HCT116 (cell line): ENCODE data around the gene ZDHHC14. TPM values are rescaled to one million over a fixed set of nuclear protein-coding genes. Genes with fewer than 3 reads are reported as not detected.

Source experiments
- ATAC-seq: fragments of 200-7000 bp; cut with Tn5 transposase; 2 replicates; pipeline ENCODE4 v1.9.1; 2020; ENCODE audit warnings: mild to moderate bottlenecking, moderate library complexity
- BruUV-seq: library from RNA; stranded (reverse); fragments of 400-500 nt; replicated peaks from 2 replicates; lab custom pipeline; 2021; lab: Mats Ljungman, UMichigan
- CTCF ChIA-PET: fragments of 300-600 bp; sonication (Branson Sonifier 250); formaldehyde crosslinking; loops from one replicate; lab custom pipeline; 2021; ENCODE audit warnings: antibody characterized with exemption; lab: Charles Lee
- POLR2A ChIA-PET: fragments of 300-600, 350-600 bp; sonication (Branson Sonifier 250); formaldehyde crosslinking; loops from one replicate; lab custom pipeline; 2021; ENCODE audit warnings: antibody characterized with exemption; lab: Charles Lee
- RAD21 ChIA-PET, 2 experiments: fragments of 300-600 bp; sonication (Branson Sonifier 250); formaldehyde crosslinking; loops; one replicate each; lab custom pipeline; 2023; ENCODE audit warnings: low total read pairs in 2 of 2; ENCODE audit not compliant: uncharacterized antibody in 2 of 2, unreplicated experiment in 2 of 2, low non-redundant PET in 1 of 2; lab: Charles Lee
- DNase-seq: peaks from one replicate; pipeline ENCODE4 v3.0.0-alpha.2; 2010; ENCODE audit warnings: low read depth, low spot score
- H2AFZ ChIP-seq: fragments of 200-600 bp; shearing (Covaris generic), sonication (generic); 2 replicates; pipeline ENCODE4 v1.6.1; 2017; ENCODE audit warnings: low read depth, mixed run types, mixed read lengths, antibody characterized with exemption, low read length; ENCODE audit not compliant: poor library complexity, severe bottlenecking
- H3K27ac ChIP-seq: 2 replicates; pipeline ENCODE4 v1.5.1; 2012; ENCODE audit warnings: low read depth, low read length
- H3K27me3 ChIP-seq: fragments of 200-600 bp; sonication (generic); 2 replicates; pipeline ENCODE4 v1.6.1; 2016; ENCODE audit warnings: mixed run types, low read length, mixed read lengths; ENCODE audit not compliant: insufficient read depth
- H3K36me3 ChIP-seq, 2 experiments: fragments of 200-500 bp in 1 of 2; fragments of 200-600 bp in 1 of 2; sonication (Bioruptor generic) in 1 of 2; sonication (generic) in 1 of 2; 2 replicates each; pipeline versions ENCODE4 v1.5.1 to v1.6.1; 2014 to 2016; ENCODE audit warnings: low read length in 2 of 2, inconsistent platforms in 1 of 2, mixed read lengths in 1 of 2, mixed run types in 1 of 2; ENCODE audit not compliant: insufficient read depth in 2 of 2, control insufficient read depth in 1 of 2
- H3K4me1 ChIP-seq, 2 experiments: fragments of 200-600 bp in 1 of 2; sonication (generic) in 1 of 2; 2 replicates each; pipeline versions ENCODE4 v1.5.1 to v1.6.1; 2012 to 2017; ENCODE audit warnings: low read length in 2 of 2, inconsistent platforms in 1 of 2, mild to moderate bottlenecking in 1 of 2, mixed read lengths in 1 of 2, mixed run types in 1 of 2, moderate library complexity in 1 of 2; ENCODE audit not compliant: insufficient read depth in 2 of 2, control insufficient read depth in 1 of 2
- H3K4me2 ChIP-seq: fragments of 200-600 bp; sonication (generic); 2 replicates; pipeline ENCODE4 v1.6.1; 2017; ENCODE audit warnings: mixed run types, low read length, mixed read lengths
- H3K4me3 ChIP-seq, 2 experiments: fragments of 200-600 bp in 1 of 2; sonication (generic) in 1 of 2; replicated peaks in 1 of 2; 2 replicates each; pipeline ENCODE4 v1.5.1; 2011 to 2016; ENCODE audit warnings: low read length in 2 of 2, control low read depth in 1 of 2, low read depth in 1 of 2, mild to moderate bottlenecking in 1 of 2, mixed read lengths in 1 of 2, mixed run types in 1 of 2
- H3K79me2 ChIP-seq: fragments of 200-600 bp; sonication (generic); 2 replicates; pipeline ENCODE4 v1.6.1; 2017; ENCODE audit warnings: mild to moderate bottlenecking, mixed run types, low read length, moderate library complexity, mixed read lengths; ENCODE audit not compliant: insufficient read depth
- H3K9ac ChIP-seq: fragments of 200-600 bp; sonication (generic); 2 replicates; pipeline ENCODE4 v1.6.1; 2016; ENCODE audit warnings: low read length, mixed read lengths
- H3K9me2 ChIP-seq: fragments of 200-600 bp; sonication (generic), shearing (Covaris generic); 2 replicates; pipeline ENCODE4 v1.6.1; 2017; ENCODE audit warnings: mixed run types, mild to moderate bottlenecking, moderate library complexity; ENCODE audit not compliant: insufficient read depth
- H3K9me3 ChIP-seq, 2 experiments: fragments of 200-500 bp in 1 of 2; fragments of 200-600 bp in 1 of 2; sonication (Bioruptor generic) in 1 of 2; sonication (generic) in 1 of 2; 2 replicates each; pipeline ENCODE4 v1.6.1; 2014 to 2017; ENCODE audit warnings: low read length in 2 of 2, mixed read lengths in 2 of 2, inconsistent platforms in 1 of 2, low read depth in 1 of 2, mild to moderate bottlenecking in 1 of 2, mixed run types in 1 of 2, moderate library complexity in 1 of 2; ENCODE audit not compliant: control insufficient read depth in 1 of 2, insufficient read depth in 1 of 2
- H4K20me1 ChIP-seq: fragments of 200-600 bp; sonication (generic), shearing (Covaris generic); 2 replicates; pipeline ENCODE4 v1.6.1; 2017; ENCODE audit warnings: mixed run types, mild to moderate bottlenecking, moderate library complexity; ENCODE audit not compliant: insufficient read depth
- CBX3 ChIP-seq: IDR thresholded peaks from 2 replicates; pipeline ENCODE4 v1.6.1; 2012; ENCODE audit warnings: low read depth
- CTCF ChIP-seq, 3 experiments: fragments of 200-600 bp in 1 of 3; sonication (generic) in 1 of 3; IDR thresholded peaks in 2 of 3; conservative IDR thresholded peaks in 1 of 3; 2 replicates each; pipeline ENCODE4 v1.5.1; 2012 to 2017; ENCODE audit warnings: low read depth in 2 of 3, low read length in 2 of 3, antibody characterized with exemption in 1 of 3, borderline replicate concordance in 1 of 3, control low read depth in 1 of 3, mild to moderate bottlenecking in 1 of 3, mixed read lengths in 1 of 3, mixed run types in 1 of 3, moderate library complexity in 1 of 3; ENCODE audit not compliant: insufficient read depth in 1 of 3
- EGR1 ChIP-seq: IDR thresholded peaks from 2 replicates; pipeline ENCODE4 v1.6.1; 2012; ENCODE audit warnings: low read depth
- ELF1 ChIP-seq: IDR thresholded peaks from 2 replicates; pipeline ENCODE4 v1.6.1; 2012; ENCODE audit warnings: low read depth, borderline replicate concordance
- EZH2 ChIP-seq: fragments of 200-600 bp; sonication (generic); IDR thresholded peaks from 2 replicates; pipeline ENCODE4 v1.6.1; 2017; ENCODE audit warnings: antibody characterized with exemption, mixed run types
- EZH2phosphoT487 ChIP-seq: fragments of 200-600 bp; IDR thresholded peaks from 2 replicates; pipeline ENCODE4 v1.6.1; 2018; ENCODE audit warnings: antibody characterized with exemption, borderline replicate concordance
- FOSL1 ChIP-seq: IDR thresholded peaks from 2 replicates; pipeline ENCODE4 v1.6.1; 2012; ENCODE audit warnings: low read depth
- JUND ChIP-seq: IDR thresholded peaks from 2 replicates; pipeline ENCODE4 v1.6.1; 2012
- MAX ChIP-seq: IDR thresholded peaks from 2 replicates; pipeline ENCODE4 v1.6.1; 2012
- RAD21 ChIP-seq: IDR thresholded peaks from 2 replicates; pipeline ENCODE4 v1.6.1; 2012; ENCODE audit warnings: low read depth, mild to moderate bottlenecking
- SIN3A ChIP-seq: IDR thresholded peaks from 2 replicates; pipeline ENCODE4 v1.6.1; 2012; ENCODE audit warnings: low read depth
- SP1 ChIP-seq: IDR thresholded peaks from 2 replicates; pipeline ENCODE4 v1.6.1; 2012; ENCODE audit warnings: low read depth
- SRF ChIP-seq: IDR thresholded peaks from 2 replicates; pipeline ENCODE4 v1.6.1; 2012; ENCODE audit warnings: low read depth
- TCF7L2 ChIP-seq: IDR thresholded peaks from 2 replicates; pipeline ENCODE4 v1.7.0; 2011; ENCODE audit warnings: borderline replicate concordance, inconsistent platforms; ENCODE audit not compliant: insufficient read depth, insufficient read length; ENCODE audit errors: extremely low read depth
- intact Hi-C: fragments of 100-400 bp; cut with micrococcal nuclease; formaldehyde crosslinking; loops from 2 replicates; pipeline ENCODE4 v1.10.0; 2022
- total RNA-seq: library from RNA; stranded (reverse); gene quantifications from one replicate; pipeline ENCODE4 v1.2.1, GENCODE V29; 2021; ENCODE audit not compliant: unreplicated experiment

Gene ZDHHC14
- total RNA-seq, 1 experiment from 2014 or later = 5.3 TPM

GRCh38 chr6:157493576-157493975, 112.6 kb downstream of the ZDHHC14 start:
- Histone ChIP-seq H4K20me1 (no peaks in the 10 kb centered on the region), H3K27ac (no peak overlapping the region), H3K9me3 (no peaks in the 10 kb centered on the region), H3K9me2 (no peaks in the 10 kb centered on the region), H3K4me2 (no peak overlapping the region), H3K4me1 (no peaks in the 10 kb centered on the region), H3K27me3 (no peaks in the 10 kb centered on the region), H3K36me3 (no peaks in the 10 kb centered on the region), H3K9ac (no peak overlapping the region), H3K79me2 (no peaks in the 10 kb centered on the region), H3K4me3 (no peak overlapping the region), H2AFZ (no peak overlapping the region)
- ChIA-PET POLR2A (no interaction called here), CTCF (no interaction called here), RAD21 (no interaction called here)
- TF ChIP-seq EZH2 (no peak), CBX3 (no peak), SIN3A (no peak), SRF (no peak), SP1 (no peak), JUND (no peak), EZH2phosphoT487 (no peak), FOSL1 (no peak), CTCF (IDR thresholded peaks at IDR 0.05 in 2 of 3, conservative IDR thresholded peaks at IDR 0.05 in 1 of 3; ENCODE audit: borderline replicate concordance in 1 of 3, insufficient read depth in 1 of 3, low read depth in 2 of 3, low read length in 2 of 3) (no peak), MAX (no peak), EGR1 (no peak), TCF7L2 (no peak), ELF1 (no peak), RAD21 (no peak)
- DNase-seq (no peak), ATAC-seq (no peak)
- BruUV-seq = no TSS peak
- intact Hi-C loops = no loop called here
